WERI-Rb-1 (cell line): ENCODE results near the gene SPON1.
"Not testable (repeated sequence)": the region's sequence is repeated elsewhere in the genome, so short reads cannot be mapped to it uniquely, and the experiment has no call there.

ENCODE experiments used
- DNase-seq: peaks from one replicate; pipeline ENCODE4 v3.0.0-alpha.2; 2020
- H3K27ac ChIP-seq: fragments of 250-450 bp; sonication (Bioruptor Pico); 2 replicates; pipeline ENCODE4 v1.5.1; 2020; ENCODE audit warnings: mild to moderate bottlenecking, moderate library complexity
- H3K27me3 ChIP-seq: fragments of 250-450 bp; sonication (Bioruptor Pico); 2 replicates; pipeline ENCODE4 v1.5.1; 2021; ENCODE audit warnings: mild to moderate bottlenecking, low read depth, moderate library complexity; ENCODE audit not compliant: insufficient read depth, severe bottlenecking
- H3K36me3 ChIP-seq: fragments of 250-450 bp; sonication (Bioruptor Pico); 2 replicates; pipeline ENCODE4 v1.5.1; 2020; ENCODE audit warnings: mild to moderate bottlenecking, moderate library complexity
- H3K4me3 ChIP-seq: 2 replicates; pipeline ENCODE4 v1.5.1; 2011; ENCODE audit warnings: low read depth, mild to moderate bottlenecking, control low read depth, low read length
- H3K9me3 ChIP-seq: fragments of 250-450 bp; sonication (Bioruptor Pico); 2 replicates; pipeline ENCODE4 v1.5.1; 2021; ENCODE audit warnings: mild to moderate bottlenecking, moderate library complexity; ENCODE audit not compliant: severe bottlenecking
- CTCF ChIP-seq: IDR thresholded peaks from 2 replicates; pipeline ENCODE4 v1.5.1; 2011; ENCODE audit warnings: low read depth, mild to moderate bottlenecking, control low read depth, inconsistent platforms, low read length

Gene SPON1

GRCh38 chr11:14269692-14270573, 307.4 kb downstream of the SPON1 start:
- H3K9me3 ChIP-seq, result no peaks in the 10 kb centered on the region
- no peaks in the 10 kb centered on the region for H3K27me3 ChIP-seq
- no peak for TF ChIP-seq CTCF
- H3K36me3 ChIP-seq, result no peaks in the 10 kb centered on the region
- no peak overlapping the region for H3K27ac ChIP-seq
- no peak overlapping the region for H3K4me3 ChIP-seq
- DNase-seq, result no peak

- Histone ChIP-seq H3K4me3 (no peak overlapping the region), H3K36me3 (no peaks in the 10 kb centered on the region), H3K9me3 (no peaks in the 10 kb centered on the region), H3K27ac (no peak overlapping the region), H3K27me3 (no peaks in the 10 kb centered on the region)
- no peak for TF ChIP-seq CTCF
- DNase-seq, result no peak
These were observed 308.4 kb downstream of the SPON1 start for GRCh38 chr11:14270690-14271542.

- Histone ChIP-seq H3K4me3 (no peak overlapping the region), H3K27me3 (no peaks in the 10 kb centered on the region), H3K36me3 (no peaks in the 10 kb centered on the region), H3K27ac (no peak overlapping the region), H3K9me3 (no peaks in the 10 kb centered on the region)
- no peak for TF ChIP-seq CTCF
- DNase-seq, result no peak
These were observed 311.4 kb downstream of the SPON1 start for GRCh38 chr11:14273895-14274294.

- no peak overlapping the region for H3K4me3 ChIP-seq
- no peak for TF ChIP-seq CTCF
- H3K27ac ChIP-seq, result no peak overlapping the region
- no peak for DNase-seq
- no peaks in the 10 kb centered on the region for H3K36me3 ChIP-seq
- H3K27me3 ChIP-seq, result no peaks in the 10 kb centered on the region
- no peaks in the 10 kb centered on the region for H3K9me3 ChIP-seq
These were observed 312.6 kb downstream of the SPON1 start for GRCh38 chr11:14275076-14275475.

GRCh38 chr11:14278869-14279268, 316.3 kb downstream of the SPON1 start:
- H3K27me3 ChIP-seq, H3K4me3 ChIP-seq, H3K36me3 ChIP-seq, H3K27ac ChIP-seq, DNase-seq, H3K9me3 ChIP-seq: not testable (repeated sequence)

GRCh38 chr11:14288189-14288935, 325.8 kb downstream of the SPON1 start:
- Histone ChIP-seq H3K4me3 (no peak overlapping the region), H3K9me3 (no peaks in the 10 kb centered on the region), H3K36me3 (no peaks in the 10 kb centered on the region), H3K27me3 (no peaks in the 10 kb centered on the region), H3K27ac (no peak overlapping the region)
- TF ChIP-seq CTCF, result no peak
- no peak for DNase-seq
